Skeletal muscle satellite cell (primary cell): ENCODE results near the gene LAMP2.
"Not testable (repeated sequence)": the region's sequence is repeated elsewhere in the genome, so short reads cannot be mapped to it uniquely, and the experiment has no call there.

Experiments used
- H3K27me3 ChIP-seq: 2 replicates; pipeline ENCODE4 v1.7.0; 2013; ENCODE audit warnings: low read length; ENCODE audit not compliant: control insufficient read depth, insufficient read depth
- H3K36me3 ChIP-seq: 2 replicates; pipeline ENCODE4 v1.7.0; 2013; ENCODE audit warnings: mild to moderate bottlenecking, control low read depth, low read length; ENCODE audit not compliant: insufficient read depth
- H3K4me1 ChIP-seq: 2 replicates; pipeline ENCODE4 v1.7.0; 2013; ENCODE audit warnings: low read length; ENCODE audit not compliant: control insufficient read depth, insufficient read depth
- H3K4me2 ChIP-seq: 2 replicates; pipeline ENCODE4 v1.7.0; 2013; ENCODE audit warnings: mild to moderate bottlenecking, low read length
- H3K4me3 ChIP-seq: 2 replicates; pipeline ENCODE4 v1.7.0; 2013; ENCODE audit warnings: low read length
- H3K9ac ChIP-seq: 2 replicates; pipeline ENCODE4 v1.7.0; 2013; ENCODE audit warnings: mild to moderate bottlenecking, low read depth, low read length, moderate library complexity
- H3K9me3 ChIP-seq: replicated peaks from 2 replicates; pipeline ENCODE4 v1.7.0; 2013; ENCODE audit warnings: mild to moderate bottlenecking, control low read depth, low read length

Gene LAMP2

GRCh38 chrX:120477453-120477852 lies 8.4 kb upstream of the LAMP2 start:
- H3K4me3 ChIP-seq: no peak overlapping the region
- H3K9me3 ChIP-seq: no peaks in the 10 kb centered on the region
- no peaks in the 10 kb centered on the region for H3K27me3 ChIP-seq
- no peaks in the 10 kb centered on the region for H3K4me1 ChIP-seq
- H3K36me3 ChIP-seq: no peaks in the 10 kb centered on the region
- no peak overlapping the region for H3K4me2 ChIP-seq
- no peak overlapping the region for H3K9ac ChIP-seq

DNA sequence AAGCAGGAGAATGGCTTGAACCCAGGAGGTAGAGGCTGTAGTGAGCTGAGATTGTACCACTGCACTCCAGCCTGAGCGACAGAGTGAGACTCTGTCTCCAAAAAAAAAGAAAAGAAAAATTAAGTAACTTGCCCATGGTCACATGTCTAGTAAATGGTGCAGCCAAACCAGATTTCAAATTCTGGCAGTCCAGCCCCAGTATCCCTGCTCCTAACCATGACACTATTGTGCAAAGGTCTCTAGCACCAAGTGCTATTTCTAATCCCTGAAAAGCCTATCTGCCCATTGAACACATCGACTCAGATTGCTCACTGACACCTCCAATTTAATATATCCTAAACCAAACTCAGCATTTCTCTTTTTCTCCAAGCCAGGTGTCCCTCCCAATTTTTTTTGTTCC lies 7.6 kb upstream of the LAMP2 start:
- no peaks in the 10 kb centered on the region for H3K4me1 ChIP-seq
- H3K9me3 ChIP-seq: no peaks in the 10 kb centered on the region
- H3K36me3 ChIP-seq: no peaks in the 10 kb centered on the region
- no peak overlapping the region for H3K9ac ChIP-seq
- no peaks in the 10 kb centered on the region for H3K27me3 ChIP-seq
- H3K4me2 ChIP-seq: no peak overlapping the region
- H3K4me3 ChIP-seq: no peak overlapping the region

- H3K4me2 ChIP-seq, H3K4me1 ChIP-seq: not testable (repeated sequence)
These were observed 6.4 kb upstream of the LAMP2 start for GRCh38 chrX:120475447-120475846.

GRCh38 chrX:120474085-120474484 lies 5.0 kb upstream of the LAMP2 start:
- Histone ChIP-seq H3K36me3 (no peaks in the 10 kb centered on the region), H3K4me1 (no peaks in the 10 kb centered on the region), H3K4me2 (no peak overlapping the region), H3K27me3 (no peaks in the 10 kb centered on the region), H3K4me3 (no peak overlapping the region), H3K9me3 (no peaks in the 10 kb centered on the region), H3K9ac (no peak overlapping the region)

More at GRCh38 chrX:120475447-120475846, 6.4 kb upstream of the LAMP2 start:
- not testable (repeated sequence) for H3K9ac ChIP-seq, H3K36me3 ChIP-seq, H3K4me3 ChIP-seq, H3K9me3 ChIP-seq, H3K27me3 ChIP-seq

GRCh38 chrX:120469657-120470056 lies 561 bp upstream of the LAMP2 start:
- not testable (repeated sequence) for H3K27me3 ChIP-seq, H3K9ac ChIP-seq, H3K4me2 ChIP-seq, H3K36me3 ChIP-seq, H3K4me3 ChIP-seq, H3K9me3 ChIP-seq, H3K4me1 ChIP-seq

- H3K4me3 ChIP-seq: peak overlapping the region; percentile 85
- no peaks in the 10 kb centered on the region for H3K36me3 ChIP-seq
- H3K27me3 ChIP-seq: no peaks in the 10 kb centered on the region
- H3K4me2 ChIP-seq: peak overlapping the region; percentile 82
- H3K4me1 ChIP-seq: peaks cover 14% of the 10 kb centered on the region
- H3K9me3 ChIP-seq: no peaks in the 10 kb centered on the region
- H3K9ac ChIP-seq: peak overlapping the region; percentile 94
These were observed 644 bp downstream of the LAMP2 start for GRCh38 chrX:120468479-120468824.

GRCh38 chrX:120468071-120468470 lies 1.0 kb downstream of the LAMP2 start:
- H3K9ac ChIP-seq: peak overlapping the region; percentile 94
- H3K4me2 ChIP-seq: peak overlapping the region; percentile 82
- peak overlapping the region; percentile 85 for H3K4me3 ChIP-seq
- H3K9me3 ChIP-seq: no peaks in the 10 kb centered on the region
- H3K27me3 ChIP-seq: no peaks in the 10 kb centered on the region
- H3K4me1 ChIP-seq: peaks cover 14% of the 10 kb centered on the region
- no peaks in the 10 kb centered on the region for H3K36me3 ChIP-seq

- H3K9me3 ChIP-seq: no peaks in the 10 kb centered on the region
- no peak overlapping the region for H3K4me3 ChIP-seq
- H3K36me3 ChIP-seq: no peaks in the 10 kb centered on the region
- peaks cover 14% of the 10 kb centered on the region for H3K4me1 ChIP-seq
- no peak overlapping the region for H3K4me2 ChIP-seq
- H3K27me3 ChIP-seq: no peaks in the 10 kb centered on the region
- no peak overlapping the region for H3K9ac ChIP-seq
These were observed 4.7 kb downstream of the LAMP2 start for GRCh38 chrX:120464411-120464810.

- no peak overlapping the region for H3K4me3 ChIP-seq
- no peak overlapping the region for H3K4me2 ChIP-seq
- H3K4me1 ChIP-seq: peaks cover 20% of the 10 kb centered on the region
- no peaks in the 10 kb centered on the region for H3K36me3 ChIP-seq
- no peaks in the 10 kb centered on the region for H3K27me3 ChIP-seq
- H3K9me3 ChIP-seq: no peaks in the 10 kb centered on the region
- H3K9ac ChIP-seq: no peak overlapping the region
These were observed 5.9 kb downstream of the LAMP2 start for GRCh38 chrX:120463241-120463640.

DNA sequence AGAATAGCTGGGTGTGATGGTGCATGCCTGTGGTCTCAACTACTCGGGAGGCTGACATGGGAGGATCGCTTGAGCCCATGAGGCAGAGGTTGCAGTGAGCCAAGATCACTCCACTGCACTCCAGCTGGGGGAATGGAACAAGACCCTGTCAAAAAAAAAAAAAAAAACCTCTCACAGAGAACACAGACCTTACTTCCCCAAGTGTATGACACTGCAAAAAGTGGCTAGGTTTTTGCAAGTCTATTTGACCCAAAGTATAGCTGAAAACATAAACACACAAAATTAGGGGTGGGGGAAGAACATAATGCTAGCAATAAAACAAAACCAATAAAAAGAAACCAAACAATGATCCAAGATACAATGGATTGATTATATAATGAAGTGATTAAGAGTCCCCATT lies 6.7 kb downstream of the LAMP2 start:
- H3K9me3 ChIP-seq: no peaks in the 10 kb centered on the region
- no peak overlapping the region for H3K4me2 ChIP-seq
- no peak overlapping the region for H3K4me3 ChIP-seq
- H3K4me1 ChIP-seq: peaks cover 27% of the 10 kb centered on the region
- H3K27me3 ChIP-seq: no peaks in the 10 kb centered on the region
- H3K36me3 ChIP-seq: no peaks in the 10 kb centered on the region
- no peak overlapping the region for H3K9ac ChIP-seq

- H3K27me3 ChIP-seq: no peaks in the 10 kb centered on the region
- H3K4me1 ChIP-seq: peaks cover 24% of the 10 kb centered on the region
- H3K36me3 ChIP-seq: peaks cover 6% of the 10 kb centered on the region
- no peak overlapping the region for H3K4me2 ChIP-seq
- no peak overlapping the region for H3K4me3 ChIP-seq
- H3K9me3 ChIP-seq: no peaks in the 10 kb centered on the region
- H3K9ac ChIP-seq: no peak overlapping the region
These were observed 9.8 kb downstream of the LAMP2 start for GRCh38 chrX:120459309-120459708.

- Histone ChIP-seq H3K4me1 (peaks cover 19% of the 10 kb centered on the region), H3K27me3 (no peaks in the 10 kb centered on the region), H3K9me3 (no peaks in the 10 kb centered on the region), H3K36me3 (peaks cover 6% of the 10 kb centered on the region), H3K4me3 (no peak overlapping the region), H3K9ac (no peak overlapping the region), H3K4me2 (peak overlapping the region; percentile 48)
These were observed 11.3 kb downstream of the LAMP2 start for GRCh38 chrX:120457766-120458180.
